Gastrocnemius medialis (tissue), 4 donors: Measurements from ENCODE around the gene CCDC174. TPM values are rescaled to one million over a fixed set of nuclear protein-coding genes. Genes with fewer than 3 reads are reported as not detected.

Experiments
- ATAC-seq, 2 donors: fragments of 150-250 bp; one replicate each; pipeline ENCODE4 v1.9.1; 2016
- DNase-seq, 2 donors: peaks; one replicate each; pipeline ENCODE4 v3.0.0-alpha.2; 2019
- H3K27ac ChIP-seq, 4 donors: fragments of 200-600 bp; sonication (generic); 1 replicate in 1 of 4; 2 replicates in 3 of 4; pipeline ENCODE4 v1.5.1; 2016 to 2018; ENCODE audit warnings: mild to moderate bottlenecking in 2 of 4, moderate library complexity in 1 of 4
- H3K27me3 ChIP-seq, 3 donors: fragments of 200-600 bp; sonication (generic) in 2 of 3; 1 replicate in 1 of 3; 2 replicates in 2 of 3; pipeline versions ENCODE4 v1.5.1 to v1.6.0; 2016 to 2019; ENCODE audit warnings: mild to moderate bottlenecking in 1 of 3, moderate library complexity in 1 of 3
- H3K36me3 ChIP-seq, 2 donors: fragments of 200-600 bp; sonication (generic) in 1 of 2; one replicate each; pipeline ENCODE4 v1.5.1; 2017 to 2018
- H3K4me1 ChIP-seq, 2 donors: fragments of 200-600 bp; sonication (generic) in 1 of 2; one replicate each; pipeline ENCODE4 v1.5.1; 2016 to 2017; ENCODE audit warnings: mild to moderate bottlenecking in 2 of 2
- H3K4me3 ChIP-seq, 4 donors: fragments of 200-600 bp; sonication (generic) in 3 of 4; 1 replicate in 1 of 4; 2 replicates in 3 of 4; pipeline ENCODE4 v1.5.1; 2016 to 2019; ENCODE audit warnings: mild to moderate bottlenecking in 2 of 4
- H3K9me3 ChIP-seq, 3 donors: fragments of 200-600 bp; sonication (generic) in 2 of 3; 1 replicate in 1 of 3; 2 replicates in 2 of 3; pipeline ENCODE4 v1.5.1; 2016 to 2019
- CTCF ChIP-seq, 5 experiments: fragments of 450-650 bp in 3 of 5; fragments of 200-600 bp in 2 of 5; sonication (generic) in 2 of 5; IDR thresholded peaks in 4 of 5; conservative IDR thresholded peaks in 1 of 5; 1 replicate in 4 of 5; 2 replicates in 1 of 5; pipeline ENCODE4 v1.5.1; 2016 to 2019; ENCODE audit warnings: antibody characterized with exemption in 5 of 5, mild to moderate bottlenecking in 3 of 5, moderate library complexity in 3 of 5
- POLR2A ChIP-seq, 2 donors: fragments of 450-650 bp; IDR thresholded peaks; one replicate each; pipeline ENCODE4 v1.6.1; 2017; ENCODE audit warnings: antibody characterized with exemption in 2 of 2, mild to moderate bottlenecking in 2 of 2, moderate library complexity in 2 of 2
- in situ Hi-C, 4 donors: fragments of 200-750 bp; cut with MboI; loops; one replicate each; pipeline versions ENCODE4 v1.15.0 to v1.8.0; 2017; ENCODE audit warnings: low sequenced_read_pairs in 4 of 4
- intact Hi-C: fragments of 100-400 bp; cut with DNase I; formaldehyde crosslinking; loops from one replicate; pipeline ENCODE4 v1.15.1; 2023; ENCODE audit warnings: low total_unique reads
- total RNA-seq, 4 donors: library from RNA; depleted of rRNA; stranded (reverse); fragments of >200 nt; gene quantifications; one replicate each; pipeline versions ENCODE4 v1.1.0 to v1.2.3, GENCODE V29; 2016

Gene CCDC174
- total RNA-seq, 4 donors from 2014 or later, result 11.1 to 22.2 (median 14.8) TPM

GRCh38 chr3:14617508-14618023, 34.0 kb upstream of the CCDC174 start:
- Histone ChIP-seq H3K9me3 (no peaks in the 10 kb centered on the region), H3K4me1 (peaks cover 7 to 14% of the 10 kb centered on the region in 2 donors), H3K36me3 (no peaks in the 10 kb centered on the region), H3K27me3 (peaks cover 0 to 3% (median 0%) of the 10 kb centered on the region in 3 donors), H3K27ac (no peak overlapping the region), H3K4me3 (no peak overlapping the region)
- ATAC-seq (no peak), DNase-seq (no peak)
- intact Hi-C loops, result no loop called here
- TF ChIP-seq CTCF (IDR thresholded peaks at IDR 0.05 in 4 of 5, conservative IDR thresholded peaks at IDR 0.05 in 1 of 5), result no peak
- in situ Hi-C loops, result no loop called here

- peaks cover 0 to 3% (median 0%) of the 10 kb centered on the region in 3 donors for H3K27me3 ChIP-seq
- ATAC-seq (no peak), DNase-seq (no peak)
- H3K4me1 ChIP-seq, result peaks cover 0 to 9% of the 10 kb centered on the region in 2 donors
- H3K9me3 ChIP-seq, result no peaks in the 10 kb centered on the region
- no peak for TF ChIP-seq POLR2A (IDR thresholded peaks at IDR 0.05)
- no peak for TF ChIP-seq CTCF (IDR thresholded peaks at IDR 0.05 in 4 of 5, conservative IDR thresholded peaks at IDR 0.05 in 1 of 5)
- intact Hi-C loops (no loop called here), in situ Hi-C loops (no loop called here)
- no peaks in the 10 kb centered on the region for H3K36me3 ChIP-seq
- H3K27ac ChIP-seq, result no peak overlapping the region
- H3K4me3 ChIP-seq, result no peak overlapping the region
Measured at GRCh38 chr3:14619605-14620004, 32.0 kb upstream of the CCDC174 start.

GRCh38 chr3:14620512-14620911, 31.1 kb upstream of the CCDC174 start:
- no peak for TF ChIP-seq CTCF (IDR thresholded peaks at IDR 0.05 in 4 of 5, conservative IDR thresholded peaks at IDR 0.05 in 1 of 5)
- no peak for TF ChIP-seq POLR2A (IDR thresholded peaks at IDR 0.05)
- in situ Hi-C loops, result no loop called here
- Histone ChIP-seq H3K27me3 (peaks cover 0 to 3% (median 0%) of the 10 kb centered on the region in 3 donors), H3K9me3 (no peaks in the 10 kb centered on the region), H3K4me1 (peaks cover 0 to 7% of the 10 kb centered on the region in 2 donors), H3K4me3 (no peak overlapping the region), H3K36me3 (no peaks in the 10 kb centered on the region), H3K27ac (no peak overlapping the region)
- ATAC-seq, result no peak
- DNase-seq, result no peak
- intact Hi-C loops, result no loop called here

GRCh38 chr3:14621093-14621492, 30.5 kb upstream of the CCDC174 start:
- no peaks in the 10 kb centered on the region for H3K36me3 ChIP-seq

More at GRCh38 chr3:14621093-14621492, 30.5 kb upstream of the CCDC174 start:
- TF ChIP-seq CTCF (IDR thresholded peaks at IDR 0.05 in 4 of 5, conservative IDR thresholded peaks at IDR 0.05 in 1 of 5), result no peak
- no peak for TF ChIP-seq POLR2A (IDR thresholded peaks at IDR 0.05)
- intact Hi-C loops, result no loop called here
- no peak overlapping the region for H3K4me3 ChIP-seq
- H3K9me3 ChIP-seq, result no peaks in the 10 kb centered on the region
- H3K27ac ChIP-seq, result no peak overlapping the region
- in situ Hi-C loops, result no loop called here
- peaks cover 0 to 3% (median 0%) of the 10 kb centered on the region in 3 donors for H3K27me3 ChIP-seq
- DNase-seq (no peak), ATAC-seq (no peak)
- H3K4me1 ChIP-seq, result peaks cover 0 to 7% of the 10 kb centered on the region in 2 donors
